Activated CD8-positive, alpha-beta memory T cell treated with anti-CD3 and anti-CD28 coated beads for 48 hours (primary cell): ENCODE data around the gene SNAI3.
A peak's percentile ranks its signal among the peaks of the same experiment; 100 is the strongest.

Experiments used
- DNase-seq, 3 experiments: peaks; one replicate each; pipeline ENCODE4 v3.0.0-alpha.2; 2020; ENCODE audit warnings: low read depth in 2 of 3, low spot score in 2 of 3

SNAI3 gene

DNA sequence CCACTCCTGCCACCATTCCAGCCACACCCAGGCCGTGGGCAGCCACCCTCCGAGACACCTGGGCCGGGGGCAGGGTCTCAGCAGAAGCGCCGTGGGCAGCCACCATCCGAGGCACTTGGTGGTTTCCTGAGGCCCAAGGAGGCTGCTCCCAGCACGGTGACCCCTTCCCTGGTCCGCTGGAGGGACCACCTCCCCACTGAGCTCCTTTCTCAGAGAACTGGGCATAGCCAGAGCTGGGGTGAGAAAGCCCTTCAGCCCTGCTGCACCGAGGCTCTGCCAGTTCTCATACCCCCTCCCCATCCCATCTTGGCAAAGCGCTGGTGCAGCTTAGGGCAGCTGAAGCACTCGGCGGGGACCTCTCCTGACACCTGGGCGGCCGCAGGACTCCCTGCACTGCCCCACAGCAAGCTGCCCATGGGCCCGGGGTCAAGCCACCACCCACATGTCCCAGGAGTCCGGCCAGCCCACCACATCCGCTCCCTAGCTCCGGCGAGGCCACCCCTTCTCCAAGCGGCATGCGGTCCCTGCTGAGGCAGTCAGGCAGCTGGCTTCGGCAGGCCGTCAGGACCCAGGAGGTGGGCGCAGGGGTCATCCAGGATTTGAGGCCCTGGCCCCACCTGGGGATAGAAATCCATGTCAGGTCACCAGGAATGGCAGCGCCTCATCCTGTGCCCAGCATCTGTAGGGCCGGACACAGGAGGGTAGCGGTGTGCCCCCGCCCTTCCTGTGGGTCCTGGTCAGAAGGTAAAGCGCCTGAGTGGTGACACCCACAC lies 34.1 kb downstream of the SNAI3 start:
- no peak for DNase-seq

DNA sequence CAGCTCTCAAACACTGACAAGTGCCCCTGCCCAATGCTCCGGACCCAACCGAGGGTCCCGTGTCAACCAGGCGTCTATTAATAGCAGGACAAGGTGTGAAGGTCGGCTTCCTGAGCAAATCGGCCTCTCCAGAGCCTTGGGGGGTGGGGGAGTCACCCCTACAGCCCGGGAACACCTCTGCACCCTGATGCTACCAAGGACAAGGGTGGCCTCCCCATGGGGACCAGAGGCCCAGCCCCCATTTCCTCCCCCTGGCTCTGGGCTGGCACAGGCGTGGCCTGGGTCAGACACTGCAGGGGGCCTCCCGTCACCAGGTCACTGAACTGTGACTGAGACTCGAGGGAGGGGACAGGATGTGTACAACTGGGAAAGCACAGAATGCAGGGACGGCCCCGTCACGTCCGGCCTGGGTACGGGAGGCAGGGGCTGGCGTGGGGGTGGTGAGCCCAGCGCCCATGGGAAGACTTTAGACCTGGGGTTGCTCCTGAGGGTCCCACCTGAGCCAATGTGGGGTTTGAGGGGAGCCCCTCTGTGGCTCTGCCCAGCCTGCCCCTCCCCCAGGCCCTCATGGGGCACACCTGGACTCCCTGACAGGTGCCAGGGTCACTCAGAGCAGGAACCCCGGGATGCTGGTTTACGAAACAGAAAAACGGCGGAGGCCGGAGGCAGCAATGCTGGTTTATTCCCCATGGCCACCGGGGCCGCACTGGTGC lies 34.9 kb downstream of the SNAI3 start:
- DNase-seq: peak in 2 of 3 experiments; percentile 53 to 72

DNA sequence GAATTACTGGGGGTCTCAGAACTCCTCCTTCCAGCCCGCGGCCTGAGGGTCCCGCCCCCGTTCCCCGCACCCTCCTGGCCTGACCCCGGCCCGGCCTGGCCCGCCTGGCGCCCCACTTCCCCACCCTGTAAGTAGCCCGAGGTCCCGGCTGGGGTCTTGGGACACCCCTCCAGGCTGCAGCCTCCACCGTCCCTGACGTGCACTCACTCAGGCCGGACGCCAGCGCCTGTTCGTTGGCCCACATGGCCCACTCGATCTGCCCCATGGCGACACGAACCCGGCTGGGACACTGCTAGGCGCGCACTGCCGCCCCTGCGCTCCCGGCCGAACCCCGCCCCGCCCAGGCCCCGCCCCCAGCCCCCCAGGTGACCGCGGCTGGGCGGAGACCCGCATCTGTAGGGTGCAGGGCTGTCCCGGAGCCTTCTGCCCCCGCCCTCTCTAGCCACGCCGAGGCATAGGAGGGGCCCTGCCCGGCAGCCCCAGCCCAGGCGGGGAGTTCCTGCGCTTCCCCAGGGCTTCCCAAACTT lies 35.5 kb downstream of the SNAI3 start, which contains the start of gene CYBA:
TSS of gene CYBA (minus strand) at position 305 of the 527 bp plus-strand sequence. CDS start at position 265, 40 bp downstream.
- peak; percentile 65 to 83 (median 66) for DNase-seq

DNA sequence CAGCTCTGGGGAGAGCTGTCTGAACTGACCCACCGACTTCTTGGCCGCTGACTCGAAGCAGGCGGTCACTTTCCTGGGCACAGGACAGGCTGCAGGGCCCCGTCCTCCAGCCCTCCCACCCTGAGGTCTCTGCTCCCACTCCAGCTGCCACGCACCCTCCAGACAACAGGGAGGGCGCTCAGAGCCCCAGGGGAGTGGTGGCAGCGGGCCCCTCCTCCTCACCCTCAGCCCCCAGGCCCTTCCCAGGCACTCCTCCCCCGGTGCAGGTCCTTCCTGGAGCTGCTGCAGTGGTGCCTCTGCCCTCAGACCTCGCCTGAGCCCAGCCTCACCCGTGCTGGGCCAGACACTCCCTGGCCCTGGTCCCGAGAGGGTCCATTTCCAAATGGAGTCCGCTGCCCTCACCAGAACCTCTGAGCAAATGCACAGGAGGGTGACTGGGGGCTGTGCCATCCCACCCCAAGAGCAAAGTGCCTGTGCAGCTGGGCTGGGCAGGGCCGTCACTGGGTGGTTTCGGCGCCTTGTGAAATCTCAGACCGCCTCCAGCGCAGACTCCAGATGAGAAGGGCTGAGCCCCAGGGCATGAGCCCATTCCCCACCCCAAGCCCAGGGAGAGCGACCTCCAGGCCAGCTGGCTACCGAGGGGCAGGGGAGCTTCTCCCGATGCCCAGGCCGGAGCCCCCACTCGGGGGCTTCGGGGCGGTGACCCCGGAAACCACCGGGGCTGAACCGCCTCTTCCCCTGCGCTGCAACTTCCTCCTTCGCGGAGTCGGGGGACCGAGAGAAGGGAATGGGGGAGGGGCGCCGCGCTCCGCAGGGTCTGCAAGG lies 36.2 kb downstream of the SNAI3 start:
- DNase-seq: no peak

DNA sequence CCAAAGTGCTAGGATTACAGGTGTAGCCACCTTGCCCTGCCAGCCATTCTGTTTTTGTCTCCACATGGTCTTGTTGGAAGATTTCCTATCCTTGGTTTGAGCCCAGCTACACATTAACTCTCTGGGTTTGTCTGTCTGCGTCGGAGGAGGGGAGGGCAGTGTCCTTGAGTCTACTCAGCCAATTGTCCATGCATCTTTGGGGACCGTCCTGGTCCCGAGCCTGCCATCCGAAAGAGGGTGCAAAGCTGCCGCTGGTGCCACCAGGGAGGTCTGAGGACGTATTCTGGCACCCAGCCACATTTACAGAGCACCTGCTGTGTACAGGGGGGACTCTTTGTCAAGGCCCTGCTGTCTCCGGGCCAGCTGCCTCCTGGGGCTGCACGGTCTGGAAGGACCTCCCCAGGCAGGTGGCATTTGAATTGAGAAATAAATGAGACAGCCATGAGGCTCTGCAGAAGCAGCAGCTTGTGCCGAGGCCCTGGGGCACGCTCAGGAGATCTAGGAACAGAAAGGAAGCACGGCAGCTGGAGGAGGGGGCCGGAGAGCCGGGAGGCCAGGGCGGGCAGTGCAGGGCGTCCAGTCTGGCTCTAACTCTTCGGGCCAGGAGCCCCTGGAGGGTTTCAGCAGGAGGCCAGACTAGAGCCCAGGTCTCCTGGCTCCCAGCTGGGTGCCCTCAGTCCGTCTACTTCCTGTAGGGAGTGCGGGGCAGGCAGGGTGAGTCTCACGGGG lies 36.9 kb downstream of the SNAI3 start:
- no peak for DNase-seq

DNA sequence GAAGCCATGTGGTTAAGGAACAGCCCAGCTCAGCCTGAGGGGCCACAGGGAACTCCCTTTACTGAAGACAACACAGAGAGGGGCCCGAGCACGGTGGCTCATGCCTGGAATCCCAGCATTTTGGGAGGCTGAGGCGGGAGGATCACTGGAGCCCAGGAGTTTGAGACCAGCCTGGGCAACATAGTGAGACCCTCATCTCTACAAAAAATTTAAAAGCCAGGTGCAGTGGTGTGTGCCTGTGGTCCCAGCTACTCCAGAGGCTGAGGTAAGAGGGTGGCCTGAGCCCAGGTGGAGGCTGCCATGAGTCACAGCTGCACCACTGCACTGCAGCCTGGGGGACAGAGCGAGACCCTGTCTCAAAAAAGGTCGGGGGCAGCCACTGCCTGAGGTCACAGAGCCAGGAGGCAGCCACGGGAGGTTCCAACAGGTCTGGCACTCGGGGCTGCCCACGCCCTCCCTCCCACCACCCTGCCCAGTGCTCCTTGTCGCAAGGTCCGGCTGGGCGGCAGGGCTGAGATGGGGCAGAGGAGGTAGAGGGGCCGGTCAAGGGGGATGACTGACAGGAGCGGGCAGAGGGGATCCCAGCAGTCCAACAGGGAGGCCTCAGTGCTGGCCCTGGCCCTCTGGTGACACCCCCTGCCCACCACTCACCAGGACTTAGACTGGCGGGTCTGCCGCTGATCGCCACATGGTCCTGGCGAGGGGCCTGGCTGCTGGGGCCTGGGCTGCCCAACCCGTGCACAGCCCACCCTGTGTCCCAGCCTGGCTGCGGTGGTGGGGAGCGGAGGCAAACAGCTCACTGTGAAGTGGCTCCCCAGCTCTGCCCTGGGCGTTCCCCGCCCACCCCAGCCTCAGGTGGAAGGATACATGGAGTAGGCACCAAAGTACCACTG lies 38.9 kb downstream of the SNAI3 start:
- no peak for DNase-seq

DNA sequence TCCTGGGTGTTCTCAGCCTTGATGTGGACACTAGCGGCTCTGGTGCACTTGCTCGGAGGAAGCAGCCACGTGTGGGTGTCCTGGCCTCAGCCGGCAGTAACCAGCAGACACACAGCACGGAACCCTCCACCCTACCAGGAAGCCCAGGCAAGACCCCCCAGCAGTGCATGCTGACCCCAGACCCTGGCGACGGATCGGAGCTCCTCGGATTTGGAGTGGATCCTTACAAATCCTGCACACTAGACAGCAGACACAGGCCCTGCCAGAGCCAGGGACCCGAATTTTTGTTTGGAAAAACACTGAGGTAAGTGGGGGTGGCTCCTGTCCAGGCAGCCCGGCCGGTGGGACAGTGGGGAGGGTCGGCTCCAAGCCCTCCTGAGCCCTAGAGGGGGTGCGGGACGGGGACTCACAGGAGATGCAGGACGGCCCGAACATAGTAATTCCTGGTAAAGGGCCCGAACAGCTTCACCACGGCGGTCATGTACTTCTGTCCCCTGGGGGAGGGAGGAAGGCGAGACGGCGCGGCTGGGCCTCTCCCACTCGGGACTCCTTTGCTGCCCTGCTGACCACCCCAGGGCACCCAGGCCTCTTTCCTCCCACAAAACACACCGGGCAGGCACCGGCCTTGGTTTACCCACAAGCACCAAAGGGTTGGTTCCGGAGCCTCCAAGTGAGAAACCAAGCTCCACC lies 39.8 kb downstream of the SNAI3 start:
- no peak for DNase-seq

DNA sequence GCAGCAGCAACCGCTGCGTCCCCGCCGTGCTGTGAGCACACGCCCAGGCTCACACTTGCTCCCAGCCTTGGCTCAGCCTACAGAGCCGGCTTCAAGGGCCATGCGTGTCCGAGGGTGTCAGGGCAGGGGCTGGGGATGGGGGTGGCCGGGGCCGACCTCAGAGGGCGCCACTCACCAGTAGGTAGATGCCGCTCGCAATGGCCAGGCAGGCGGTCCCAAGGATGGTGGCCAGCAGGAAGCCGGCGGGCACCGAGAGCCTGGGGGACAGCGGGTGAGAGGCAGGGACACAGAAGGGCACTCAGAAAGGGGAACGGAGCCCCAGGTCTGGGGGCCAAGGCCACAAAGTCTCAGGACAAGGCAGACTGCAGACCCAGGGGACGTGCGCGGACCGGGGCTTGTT lies 40.4 kb downstream of the SNAI3 start:
- no peak for DNase-seq

DNA sequence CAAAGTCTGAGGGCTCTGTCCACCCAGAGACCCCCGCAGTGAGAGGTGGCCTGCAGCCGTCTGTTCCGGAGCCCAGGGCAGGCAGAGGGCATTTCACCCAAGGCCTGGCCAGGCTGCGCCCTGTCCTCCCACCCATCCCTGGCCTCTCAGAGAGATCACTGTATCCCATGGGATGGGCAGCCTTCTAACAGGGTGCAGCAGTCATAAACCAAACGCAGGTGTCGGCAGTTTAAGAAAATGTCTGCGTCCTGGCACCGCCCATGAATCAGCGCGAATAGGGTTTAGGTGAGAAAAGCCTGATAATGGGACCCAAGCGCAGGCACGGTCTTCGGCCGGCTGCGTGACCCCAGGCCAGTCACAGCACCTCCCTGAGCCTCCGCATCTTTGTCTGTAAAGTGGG lies 40.9 kb downstream of the SNAI3 start:
- DNase-seq: no peak

DNA sequence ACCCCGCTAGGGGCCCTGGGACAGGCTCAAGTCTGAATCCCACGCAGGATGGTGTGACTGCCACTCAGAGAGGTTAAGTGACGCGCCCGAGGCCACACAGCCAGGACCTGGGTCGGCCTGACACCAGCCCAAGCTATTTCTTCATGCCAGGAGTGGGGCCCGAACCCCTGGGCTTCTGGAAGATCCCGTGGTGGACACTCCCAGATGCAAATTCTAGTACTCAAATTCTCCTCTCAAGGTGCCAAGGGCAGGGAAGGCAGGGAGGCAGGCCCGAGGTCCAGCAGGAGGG lies 42.7 kb downstream of the SNAI3 start:
- DNase-seq: no peak

DNA sequence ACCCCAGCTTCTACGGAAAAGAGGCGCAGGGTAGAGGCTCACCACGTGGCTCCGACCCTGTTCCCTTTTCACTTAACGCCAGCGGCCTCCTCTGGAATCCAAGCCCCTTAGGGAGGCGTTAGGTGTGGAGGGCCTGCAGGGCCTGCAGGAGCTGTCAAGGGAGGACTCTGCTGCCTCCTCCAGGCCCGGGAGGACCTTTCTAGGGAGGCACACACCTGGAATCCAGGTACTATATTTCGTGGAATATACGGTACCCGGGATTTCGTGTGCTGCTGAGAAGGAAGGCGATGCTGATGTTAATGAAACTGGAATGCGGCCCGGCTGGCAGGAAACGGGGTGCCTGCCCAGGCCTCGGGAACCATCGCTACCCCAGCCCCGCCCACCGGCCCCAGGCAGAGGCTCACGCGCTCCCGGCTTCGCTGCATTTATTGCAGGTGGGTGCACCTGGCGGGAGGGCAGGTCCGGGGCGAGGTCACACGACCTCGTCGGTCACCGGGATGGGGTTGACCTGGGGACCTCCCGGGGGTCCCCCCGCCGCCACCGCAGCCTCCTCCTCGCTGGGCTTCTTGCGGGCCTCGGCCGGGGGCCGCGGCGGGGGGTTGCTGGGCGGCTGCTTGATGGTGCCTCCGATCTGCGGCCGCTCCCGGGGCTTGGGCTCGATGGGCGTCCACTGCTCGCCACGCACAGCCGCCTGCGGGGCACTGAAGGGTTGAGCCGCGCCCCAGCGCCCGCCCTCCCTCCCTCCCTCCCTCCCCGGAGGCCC lies 43.2 kb downstream of the SNAI3 start:
- DNase-seq: no peak

DNA sequence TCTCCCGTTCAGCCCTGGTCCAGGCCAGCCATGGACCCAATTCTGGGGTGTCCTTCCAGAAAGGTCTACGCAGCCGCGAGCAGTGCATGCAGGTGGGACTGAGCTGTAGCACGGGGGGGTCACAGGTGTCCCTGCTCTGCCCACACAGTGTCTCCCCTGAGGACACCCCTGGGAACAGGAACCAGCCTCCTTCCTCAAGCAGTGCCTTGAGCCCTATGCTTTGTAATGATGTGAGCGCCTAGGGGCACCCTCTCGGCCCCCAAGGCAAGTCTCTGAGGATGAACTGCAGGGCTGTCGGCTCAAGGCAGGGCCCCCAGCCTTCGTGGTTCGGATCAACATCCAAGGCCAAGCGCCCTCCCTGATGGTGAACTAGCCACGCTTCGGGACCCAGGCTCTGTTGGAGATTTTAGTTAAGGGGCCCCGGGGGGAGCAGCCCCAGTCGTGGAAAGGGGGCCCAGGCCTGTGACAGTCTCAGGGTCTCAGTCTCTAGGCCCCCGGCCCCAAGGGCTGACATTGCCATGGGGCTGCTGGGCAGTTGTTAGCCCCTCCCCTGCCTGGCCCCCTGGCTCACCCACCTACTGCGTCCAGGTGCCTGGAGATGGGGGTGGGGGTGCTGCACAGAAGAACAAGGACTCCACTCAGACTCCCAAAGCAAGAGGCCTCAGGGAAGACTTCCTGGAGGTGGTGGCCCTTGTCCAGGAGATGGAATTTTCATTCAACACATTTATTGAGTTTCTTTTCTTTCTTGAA lies 45.6 kb downstream of the SNAI3 start:
- DNase-seq: no peak

DNA sequence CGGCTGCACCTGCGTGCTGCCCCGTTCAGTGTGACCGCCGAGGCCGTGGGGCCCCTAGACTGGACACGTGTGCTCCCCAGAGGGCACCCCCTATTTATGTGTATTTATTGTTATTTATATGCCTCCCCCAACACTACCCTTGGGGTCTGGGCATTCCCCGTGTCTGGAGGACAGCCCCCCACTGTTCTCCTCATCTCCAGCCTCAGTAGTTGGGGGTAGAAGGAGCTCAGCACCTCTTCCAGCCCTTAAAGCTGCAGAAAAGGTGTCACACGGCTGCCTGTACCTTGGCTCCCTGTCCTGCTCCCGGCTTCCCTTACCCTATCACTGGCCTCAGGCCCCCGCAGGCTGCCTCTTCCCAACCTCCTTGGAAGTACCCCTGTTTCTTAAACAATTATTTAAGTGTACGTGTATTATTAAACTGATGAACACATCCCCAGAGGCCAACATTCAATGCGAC lies 46.2 kb downstream of the SNAI3 start:
- no peak for DNase-seq

DNA sequence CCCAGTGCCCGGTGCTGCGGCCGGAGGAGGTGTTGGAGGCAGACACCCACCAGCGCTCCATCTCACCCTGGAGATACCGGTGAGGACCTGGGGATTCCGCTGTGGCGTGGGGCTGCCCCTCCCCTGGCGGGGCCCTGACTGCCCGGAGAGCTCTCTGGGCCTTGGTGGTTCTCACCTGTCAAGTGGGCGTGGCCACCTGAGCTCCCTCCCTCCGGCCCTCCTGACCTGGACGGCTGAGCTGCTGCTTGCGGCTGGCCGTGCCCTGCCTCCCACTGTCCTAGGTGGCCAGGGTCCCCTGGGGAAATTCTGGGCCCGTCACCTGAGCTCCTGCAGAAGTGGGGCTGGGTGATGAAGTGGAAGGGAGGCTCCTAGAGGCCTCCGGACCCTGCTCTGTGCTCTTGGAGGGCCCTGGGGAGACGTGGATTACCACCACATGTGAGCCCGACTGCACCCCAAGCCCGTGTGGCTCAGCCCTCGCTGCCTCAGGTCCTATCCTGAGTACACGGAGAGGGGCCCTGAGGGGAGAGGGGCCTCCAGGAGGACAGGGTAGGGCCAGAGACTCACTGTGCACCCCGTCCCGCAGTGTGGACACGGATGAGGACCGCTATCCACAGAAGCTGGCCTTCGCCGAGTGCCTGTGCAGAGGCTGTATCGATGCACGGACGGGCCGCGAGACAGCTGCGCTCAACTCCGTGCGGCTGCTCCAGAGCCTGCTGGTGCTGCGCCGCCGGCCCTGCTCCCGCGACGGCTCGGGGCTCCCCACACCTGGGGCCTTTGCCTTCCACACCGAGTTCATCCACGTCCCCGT lies 46.9 kb downstream of the SNAI3 start:
- DNase-seq: no peak

DNA sequence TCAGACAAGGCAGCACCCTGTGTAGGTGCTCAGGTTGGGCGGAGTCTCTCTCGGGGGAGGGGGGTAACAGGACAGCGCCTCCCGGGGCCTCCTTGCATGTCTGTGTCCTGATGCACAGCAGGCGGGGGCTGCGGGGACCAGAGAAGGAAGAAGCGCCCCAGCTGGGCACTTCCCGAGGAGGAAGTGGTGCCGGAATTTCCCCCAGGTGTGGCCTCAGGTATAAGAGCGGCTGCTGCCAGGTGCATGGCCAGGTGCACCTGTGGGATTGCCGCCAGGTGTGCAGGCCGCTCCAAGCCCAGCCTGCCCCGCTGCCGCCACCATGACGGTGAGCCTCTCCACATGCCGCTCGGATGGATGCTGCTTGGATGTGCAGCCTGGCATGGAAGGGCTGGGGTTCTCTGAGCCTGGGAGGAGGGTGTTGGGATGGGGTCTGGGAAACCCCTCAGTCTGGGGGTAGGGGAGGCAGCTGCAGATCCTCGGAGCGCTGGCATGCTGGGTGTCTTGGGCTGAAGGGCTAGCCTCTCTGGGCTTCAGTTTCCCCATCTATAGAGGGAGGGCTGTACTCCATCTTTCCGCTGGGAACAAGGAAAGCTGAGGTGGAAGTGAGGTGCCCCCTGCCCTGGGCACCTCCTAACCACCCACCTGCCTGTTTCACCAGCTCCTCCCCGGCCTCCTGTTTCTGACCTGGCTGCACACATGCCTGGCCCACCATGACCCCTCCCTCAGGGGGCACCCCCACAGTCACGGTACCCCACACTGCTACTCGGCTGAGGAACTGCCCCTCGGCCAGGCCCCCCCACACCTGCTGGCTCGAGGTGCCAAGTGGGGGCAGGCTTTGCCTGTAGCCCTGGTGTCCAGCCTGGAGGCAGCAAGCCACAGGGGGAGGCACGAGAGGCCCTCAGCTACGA lies 47.7 kb downstream of the SNAI3 start, which contains the start of gene IL17C:
TSS of gene IL17C (plus strand) at position 250 of the 908 bp plus-strand sequence. CDS start at position 320, 70 bp downstream.
- DNase-seq: no peak
